Stimulated activated CD8-positive, alpha-beta memory T cell treated with anti-CD3 and anti-CD28 coated beads, Interleukin-12 subunit alpha, Interleukin-12 subunit beta, amount 100 ng/mL, for 4 hours (primary cell): Measurements from ENCODE around the gene OTUB2.
"Not testable (repeated sequence)": the region's sequence is repeated elsewhere in the genome, so short reads cannot be mapped to it uniquely, and the experiment has no call there.

Experiments
- DNase-seq: peaks from one replicate; pipeline ENCODE4 v3.0.0-alpha.2; 2020; ENCODE audit warnings: low read depth

OTUB2 gene

GRCh38 chr14:94058128-94058673 is 32.1 kb downstream of the OTUB2 start:
- no peak for DNase-seq

GRCh38 chr14:94058674-94059138 is 32.6 kb downstream of the OTUB2 start:
- DNase-seq, result no peak

- DNase-seq, result no peak
Observed at GRCh38 chr14:94059998-94060397, 33.9 kb downstream of the OTUB2 start.

GRCh38 chr14:94062344-94062940 is 36.3 kb downstream of the OTUB2 start:
- DNase-seq, result no peak

- DNase-seq, result no peak
Observed at GRCh38 chr14:94066089-94066676, 40.0 kb downstream of the OTUB2 start.

GRCh38 chr14:94072076-94072475 is 45.9 kb downstream of the OTUB2 start:
- DNase-seq, result not testable (repeated sequence)

GRCh38 chr14:94074534-94074933 is 48.4 kb downstream of the OTUB2 start:
- DNase-seq, result no peak

GRCh38 chr14:94075008-94075407 is 48.9 kb downstream of the OTUB2 start:
- DNase-seq, result no peak

GRCh38 chr14:94077111-94077821 is 51.1 kb downstream of the OTUB2 start:
- no peak for DNase-seq

GRCh38 chr14:94077823-94078222 is 51.7 kb downstream of the OTUB2 start:
- no peak for DNase-seq

GRCh38 chr14:94079891-94080620 is 53.9 kb downstream of the OTUB2 start:
- DNase-seq, result no peak

- DNase-seq, result peak; percentile 94
Observed at GRCh38 chr14:94080621-94081385, 54.7 kb downstream of the OTUB2 start, which contains the start of the genes DDX24 and IFI27L1. DDX24 (minus strand) TSS chr14:94081202; CDS start chr14:94079742, 1,460 bp downstream. IFI27L1 (plus strand) TSS chr14:94081310; CDS start chr14:94096938, 15,628 bp downstream.

GRCh38 chr14:94081386-94081820 is 55.3 kb downstream of the OTUB2 start:
- DNase-seq, result no peak

- DNase-seq, result no peak
Observed at GRCh38 chr14:94087891-94088290, 61.8 kb downstream of the OTUB2 start.

- DNase-seq, result no peak
Observed at GRCh38 chr14:94088516-94088915, 62.4 kb downstream of the OTUB2 start.

- DNase-seq, result no peak
Observed at GRCh38 chr14:94089479-94089878, 63.3 kb downstream of the OTUB2 start.

- DNase-seq, result no peak
Observed at GRCh38 chr14:94093418-94093817, 67.3 kb downstream of the OTUB2 start.

GRCh38 chr14:94097091-94097490 is 71.0 kb downstream of the OTUB2 start:
- no peak for DNase-seq
